Esophagus muscularis mucosa (tissue), 4 donors: ENCODE measurements around the gene VAMP2. TPM values are rescaled to one million over a fixed set of nuclear protein-coding genes. Genes with fewer than 3 reads are reported as not detected.

ENCODE experiments used
- DNase-seq: peaks from one replicate; pipeline ENCODE4 v3.0.0-alpha.2; 2017; ENCODE audit errors: extremely low spot score
- H3K27ac ChIP-seq, 4 donors: fragments of 200-600 bp; sonication (generic); replicated peaks in 1 of 4; 1 replicate in 3 of 4; 2 replicates in 1 of 4; pipeline ENCODE4 v1.5.1; 2016 to 2019; ENCODE audit warnings: mild to moderate bottlenecking in 1 of 4
- H3K27me3 ChIP-seq, 4 donors: fragments of 200-600 bp; sonication (generic); one replicate each; pipeline versions ENCODE4 v1.5.1 to v1.6.0; 2016 to 2019
- H3K36me3 ChIP-seq, 4 donors: fragments of 200-600 bp; sonication (generic); one replicate each; pipeline ENCODE4 v1.5.1; 2016 to 2019
- H3K4me1 ChIP-seq, 4 donors: fragments of 200-600 bp; sonication (generic); one replicate each; pipeline ENCODE4 v1.5.1; 2016 to 2019
- H3K4me3 ChIP-seq, 4 donors: fragments of 200-600 bp; sonication (generic); 1 replicate in 2 of 4; 2 replicates in 2 of 4; pipeline ENCODE4 v1.5.1; 2016 to 2019; ENCODE audit warnings: mild to moderate bottlenecking in 4 of 4, moderate library complexity in 1 of 4
- H3K9me3 ChIP-seq, 4 donors: fragments of 200-600 bp; sonication (generic); 1 replicate in 3 of 4; 2 replicates in 1 of 4; pipeline ENCODE4 v1.5.1; 2016 to 2019
- CTCF ChIP-seq, 3 experiments: fragments of 200-600 bp in 2 of 3; fragments of 450-650 bp in 1 of 3; sonication (generic) in 2 of 3; IDR thresholded peaks; one replicate each; pipeline ENCODE4 v1.5.1; 2017 to 2019; ENCODE audit warnings: antibody characterized with exemption in 3 of 3, mild to moderate bottlenecking in 2 of 3, moderate library complexity in 1 of 3
- EP300 ChIP-seq: sonication (generic); formaldehyde crosslinking; IDR thresholded peaks from one replicate; pipeline ENCODE4 v1.6.1; 2017; ENCODE audit warnings: antibody characterized with exemption
- POLR2A ChIP-seq: fragments of 450-650 bp; IDR thresholded peaks from one replicate; pipeline ENCODE4 v1.6.1; 2017; ENCODE audit warnings: antibody characterized with exemption, moderate library complexity, mild to moderate bottlenecking, low read depth
- POLR2AphosphoS5 ChIP-seq, 2 donors: sonication (generic); formaldehyde crosslinking; IDR thresholded peaks; one replicate each; pipeline ENCODE4 v1.6.1; 2017; ENCODE audit warnings: antibody characterized with exemption in 2 of 2
- WGBS: methylation state at CpG from one replicate; pipeline ENCODE4 v1.1.5; 2018; 5-methylcytosine and 5-hydroxymethylcytosine counted together
- intact Hi-C: fragments of 100-400 bp; cut with DNase I; formaldehyde crosslinking; loops from one replicate; pipeline ENCODE4 v1.15.1; 2023
- total RNA-seq, 4 donors: library from RNA; depleted of rRNA; stranded (reverse); fragments of >200 nt; gene quantifications; one replicate each; pipeline versions ENCODE4 v1.1.0 to v1.2.1, GENCODE V29; 2016

Gene VAMP2
- total RNA-seq, 4 donors from 2014 or later, result 23.7 to 36.4 (median 33.0) TPM

DNA sequence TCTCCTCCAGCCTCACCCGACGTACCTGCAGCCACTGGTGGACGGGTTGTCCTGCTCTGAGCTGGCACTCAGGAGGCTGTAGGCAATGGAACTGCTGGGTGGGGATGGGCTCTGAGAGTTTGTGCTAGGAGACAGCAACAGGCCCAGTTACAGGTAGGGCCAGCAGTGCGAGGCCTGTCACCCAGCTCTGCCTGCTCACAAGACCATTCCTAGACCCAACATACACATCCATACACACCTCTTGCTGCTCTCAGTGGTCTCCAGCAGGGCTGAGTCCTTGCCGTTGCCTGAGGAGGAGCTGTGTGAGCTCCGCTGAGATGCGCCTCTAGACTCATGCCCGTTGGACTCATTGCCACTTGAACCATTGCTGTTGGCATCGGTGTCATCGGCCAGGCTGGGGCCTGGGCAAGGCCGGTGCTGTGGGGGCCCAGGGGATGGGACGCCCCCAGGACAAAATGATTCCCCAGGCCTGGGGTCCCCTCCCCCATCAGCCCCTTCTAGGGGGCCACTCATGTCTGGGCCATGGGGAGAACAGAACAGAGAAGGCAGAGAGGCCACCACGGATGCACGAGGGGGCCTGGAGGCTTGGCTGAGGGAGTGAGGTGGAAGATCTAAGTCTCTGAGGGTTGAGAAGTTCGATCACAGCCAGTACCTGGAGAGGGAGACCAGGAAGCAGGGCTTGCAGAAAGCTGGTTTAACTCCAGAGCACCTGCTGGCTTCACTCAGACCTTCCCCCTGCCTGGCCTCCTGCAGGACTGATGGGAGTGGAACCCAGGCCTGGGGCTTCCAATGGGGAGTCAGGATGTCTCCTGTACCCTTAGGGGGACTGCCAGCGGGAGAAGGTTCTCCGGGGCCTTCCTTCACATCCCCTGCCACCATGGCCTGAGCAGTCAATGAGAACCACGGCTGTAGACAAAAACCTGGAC is 12.3 kb downstream of the VAMP2 start:
- intact Hi-C loops, result loop anchor here (5.0 kb wide), 1 partner anchor 308 kb away; no protein-coding TSS in a partner anchor
- no peak for DNase-seq
- WGBS, result 29% methylated on average over 7 of the region's 18 CpGs
- peaks cover 53 to 61% (median 57%) of the 10 kb centered on the region in 4 donors for H3K36me3 ChIP-seq
- TF ChIP-seq EP300 (no peak), POLR2AphosphoS5 (IDR thresholded peaks at IDR 0.05) (no peak), CTCF (IDR thresholded peaks at IDR 0.05) (no peak), POLR2A (no peak)
- peaks cover 60 to 73% (median 71%) of the 10 kb centered on the region in 4 donors for H3K4me1 ChIP-seq
- no peaks in the 10 kb centered on the region for H3K9me3 ChIP-seq
- H3K27ac ChIP-seq, result peak overlapping the region; percentile 94 to 100 (median 100)
- H3K4me3 ChIP-seq, result peak overlapping the region; percentile 72 to 93 (median 84)
- no peaks in the 10 kb centered on the region for H3K27me3 ChIP-seq

DNA sequence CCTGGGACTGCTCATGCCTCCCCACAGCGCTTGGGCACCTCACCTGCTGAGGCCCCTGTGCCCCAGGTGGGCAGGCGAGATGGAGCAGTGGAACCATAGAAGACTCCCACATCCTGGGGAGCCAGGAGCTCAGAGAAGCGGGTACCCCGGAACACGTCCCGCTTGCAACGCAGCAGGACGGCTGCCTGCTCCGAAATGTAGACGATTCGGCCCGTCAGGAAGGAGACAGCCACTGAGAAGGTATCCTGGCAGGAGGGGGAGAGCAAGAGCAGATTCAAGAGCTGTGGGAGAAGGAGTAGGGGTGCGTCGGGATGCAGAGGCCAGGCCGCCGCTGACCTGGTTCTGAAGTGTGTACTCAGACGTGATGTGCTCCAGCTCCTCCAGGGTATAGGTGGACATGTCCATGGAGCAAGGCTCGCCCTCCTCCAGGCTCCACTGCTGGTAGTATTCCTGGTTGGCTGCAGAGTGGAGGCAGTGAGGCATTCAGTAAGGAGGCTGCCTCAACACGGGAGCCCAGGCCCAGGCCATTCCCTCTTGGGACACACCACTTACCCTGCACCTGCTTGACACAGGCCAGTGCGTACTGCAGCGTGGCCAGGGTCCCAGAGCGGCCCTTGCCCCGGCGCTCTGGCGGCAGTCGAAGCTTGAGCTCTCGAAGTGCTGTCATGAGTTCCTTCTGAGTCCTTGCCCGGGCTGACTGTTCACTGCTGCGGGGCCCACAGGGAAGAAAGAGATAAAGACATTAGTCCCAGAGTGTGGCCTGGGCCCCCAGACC is 13.1 kb downstream of the VAMP2 start:
- WGBS, result 85% methylated on average over 24 of the region's 29 CpGs
- TF ChIP-seq EP300 (no peak), POLR2A (no peak), POLR2AphosphoS5 (IDR thresholded peaks at IDR 0.05) (peak in 1 of 2 donors; percentile 4), CTCF (IDR thresholded peaks at IDR 0.05) (no peak)
- no peaks in the 10 kb centered on the region for H3K9me3 ChIP-seq
- no peaks in the 10 kb centered on the region for H3K27me3 ChIP-seq
- peak overlapping the region in 3 of 4 donors; percentile 72 to 93 (median 76) for H3K4me3 ChIP-seq
- H3K4me1 ChIP-seq, result peaks cover 60 to 80% (median 75%) of the 10 kb centered on the region in 4 donors
- DNase-seq, result no peak
- peaks cover 61 to 69% (median 65%) of the 10 kb centered on the region in 4 donors for H3K36me3 ChIP-seq
- intact Hi-C loops, result loop anchor here (5.0 kb wide), 1 partner anchor 307 kb away; no protein-coding TSS in a partner anchor
- H3K27ac ChIP-seq, result peak overlapping the region; percentile 94 to 100 (median 100)

GRCh38 chr17:8148560-8148959 is 14.2 kb downstream of the VAMP2 start:
- Histone ChIP-seq H3K27me3 (no peaks in the 10 kb centered on the region), H3K27ac (peak overlapping the region; percentile 94 to 100 (median 100)), H3K4me3 (peak overlapping the region in 1 of 4 donors; percentile 8), H3K9me3 (no peaks in the 10 kb centered on the region), H3K4me1 (peaks cover 56 to 81% (median 80%) of the 10 kb centered on the region in 4 donors), H3K36me3 (peaks cover 71 to 80% (median 76%) of the 10 kb centered on the region in 4 donors)
- intact Hi-C loops, result no loop called here
- WGBS, result 79% methylated on average over 13 of the region's 13 CpGs
- DNase-seq, result no peak
- TF ChIP-seq POLR2AphosphoS5 (IDR thresholded peaks at IDR 0.05) (no peak), POLR2A (no peak), CTCF (IDR thresholded peaks at IDR 0.05) (no peak), EP300 (no peak)

DNA sequence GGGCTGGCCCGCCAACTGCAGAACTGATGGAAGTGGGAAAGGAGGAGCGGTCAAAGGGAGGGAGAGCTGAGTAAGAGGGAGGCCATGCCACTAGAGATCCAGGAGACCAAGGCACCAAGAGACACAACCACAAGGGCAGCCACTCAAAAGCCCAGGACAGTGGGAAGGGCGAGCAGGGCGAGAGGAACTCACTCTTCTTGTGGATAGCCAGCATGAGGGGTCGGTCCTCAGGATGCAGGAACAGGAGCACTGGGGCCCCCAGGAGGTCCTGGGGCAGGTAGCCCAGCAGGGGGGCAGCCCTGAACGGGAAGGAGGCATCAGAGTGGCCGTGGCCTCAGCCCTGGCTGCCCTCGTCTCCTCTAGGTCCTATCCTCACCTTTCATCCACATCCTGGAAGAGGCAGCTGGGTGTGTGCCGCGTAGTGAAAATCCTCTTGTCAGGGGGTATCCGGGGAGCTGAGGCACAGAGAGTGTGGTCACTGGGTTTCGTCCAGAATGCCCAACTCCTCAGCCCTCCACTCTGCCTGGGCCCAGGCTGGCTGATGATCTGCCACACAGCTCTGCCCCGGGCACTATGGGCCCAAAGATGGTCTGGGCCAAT is 14.8 kb downstream of the VAMP2 start:
- H3K9me3 ChIP-seq, result no peaks in the 10 kb centered on the region
- H3K27me3 ChIP-seq, result no peaks in the 10 kb centered on the region
- TF ChIP-seq EP300 (no peak), POLR2AphosphoS5 (IDR thresholded peaks at IDR 0.05) (peak in 1 of 2 donors; percentile 4), CTCF (IDR thresholded peaks at IDR 0.05) (no peak), POLR2A (no peak)
- peak overlapping the region; percentile 94 to 100 (median 100) for H3K27ac ChIP-seq
- no peak overlapping the region for H3K4me3 ChIP-seq
- 87% methylated on average over 10 of the region's 13 CpGs for WGBS
- DNase-seq, result no peak
- intact Hi-C loops, result no loop called here
- peaks cover 78 to 84% (median 81%) of the 10 kb centered on the region in 4 donors for H3K36me3 ChIP-seq
- H3K4me1 ChIP-seq, result peaks cover 50 to 81% (median 80%) of the 10 kb centered on the region in 4 donors
